Subcutaneous abdominal adipose tissue (tissue), 5 donors: ENCODE results near the gene POLD1.
"Not testable (repeated sequence)": the region's sequence is repeated elsewhere in the genome, so short reads cannot be mapped to it uniquely, and the experiment has no call there.

Experiments
- H3K27ac ChIP-seq: one replicate; pipeline ENCODE4 v1.7.0; 2013; ENCODE audit warnings: low read depth, mild to moderate bottlenecking, inconsistent platforms, low read length, moderate library complexity
- H3K27me3 ChIP-seq, 5 donors: one replicate each; pipeline ENCODE4 v1.7.0; 2013; ENCODE audit warnings: low read length in 5 of 5, inconsistent platforms in 1 of 5; ENCODE audit not compliant: control insufficient read depth in 5 of 5, insufficient read depth in 4 of 5
- H3K36me3 ChIP-seq, 5 donors: one replicate each; pipeline ENCODE4 v1.7.0; 2013; ENCODE audit warnings: low read length in 5 of 5; ENCODE audit not compliant: control insufficient read depth in 5 of 5, insufficient read depth in 5 of 5
- H3K4me1 ChIP-seq, 5 donors: one replicate each; pipeline ENCODE4 v1.7.0; 2013; ENCODE audit warnings: low read length in 5 of 5, mild to moderate bottlenecking in 3 of 5, moderate library complexity in 1 of 5; ENCODE audit not compliant: control insufficient read depth in 5 of 5, insufficient read depth in 5 of 5
- H3K4me3 ChIP-seq, 5 donors: one replicate each; pipeline ENCODE4 v1.7.0; 2013; ENCODE audit warnings: low read length in 5 of 5, low read depth in 1 of 5
- H3K9ac ChIP-seq, 5 donors: one replicate each; pipeline ENCODE4 v1.7.0; 2013; ENCODE audit warnings: low read length in 5 of 5, mild to moderate bottlenecking in 4 of 5, moderate library complexity in 3 of 5
- H3K9me3 ChIP-seq, 5 donors: one replicate each; pipeline ENCODE4 v1.7.0; 2013; ENCODE audit warnings: low read length in 5 of 5; ENCODE audit not compliant: control insufficient read depth in 5 of 5
- donor health status: healthy.
- donor health status: healthy.
- donor health status: healthy.
- donor health status: healthy.
- donor health status: healthy.

POLD1 gene

DNA sequence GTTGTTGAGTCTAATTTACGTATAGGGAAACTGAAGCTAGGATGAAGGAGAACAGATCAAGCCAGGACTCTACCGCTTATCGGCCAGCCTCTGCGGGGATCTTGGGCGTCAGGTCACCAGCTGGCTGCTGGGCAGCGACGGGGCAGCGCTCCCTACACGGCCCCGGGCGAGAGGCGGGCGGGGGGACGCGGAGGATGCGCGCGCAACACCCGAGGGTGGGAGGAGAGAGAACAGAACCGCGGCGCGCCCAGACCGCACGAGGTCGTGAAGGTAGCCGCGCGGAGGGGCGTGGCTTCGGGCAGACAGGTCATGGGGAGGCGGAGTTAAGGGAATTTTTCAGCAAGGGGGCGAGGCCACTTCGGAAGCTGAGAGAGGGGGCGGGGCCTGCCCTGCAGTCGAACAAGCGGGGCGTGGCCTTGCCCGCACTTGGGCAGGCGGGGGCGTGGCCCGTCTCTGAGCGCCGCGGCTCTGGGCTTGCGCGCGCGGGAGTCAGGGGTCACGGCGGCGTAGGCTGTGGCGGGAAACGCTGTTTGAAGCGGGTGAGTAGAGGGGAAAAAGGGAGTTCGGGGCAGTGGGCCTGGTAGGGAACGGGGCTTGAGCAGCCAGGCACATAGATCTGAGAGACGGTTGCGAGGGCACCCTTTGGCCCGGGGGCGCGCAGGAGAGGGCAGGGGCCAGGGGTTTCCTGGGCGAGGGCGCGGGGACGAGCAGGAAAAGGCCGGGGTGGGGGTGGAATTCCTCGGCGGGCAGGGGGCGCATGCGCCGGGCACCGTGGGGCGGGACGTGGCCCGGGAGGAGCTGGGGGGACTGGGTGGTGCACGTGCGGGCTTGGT is at the start of gene POLD1:
Gene POLD1 (plus strand): TSS at position 496 of the 833 bp plus-strand sequence. CDS start 14,505 bp downstream, outside the sequence.
- H3K4me1 ChIP-seq, result peaks cover 6 to 28% (median 19%) of the 10 kb centered on the region in 5 donors
- peak within 1 kb of the TSS; percentile 22 to 78 (median 74) for H3K9ac ChIP-seq
- H3K36me3 ChIP-seq, result peaks cover 3 to 39% (median 36%) of the 10 kb centered on the region in 5 donors
- H3K27ac ChIP-seq, result peak within 1 kb of the TSS; percentile 69
- no peaks in the 10 kb centered on the region for H3K27me3 ChIP-seq
- H3K4me3 ChIP-seq, result peak within 1 kb of the TSS; percentile 61 to 75 (median 69)
- no peaks in the 10 kb centered on the region for H3K9me3 ChIP-seq

DNA sequence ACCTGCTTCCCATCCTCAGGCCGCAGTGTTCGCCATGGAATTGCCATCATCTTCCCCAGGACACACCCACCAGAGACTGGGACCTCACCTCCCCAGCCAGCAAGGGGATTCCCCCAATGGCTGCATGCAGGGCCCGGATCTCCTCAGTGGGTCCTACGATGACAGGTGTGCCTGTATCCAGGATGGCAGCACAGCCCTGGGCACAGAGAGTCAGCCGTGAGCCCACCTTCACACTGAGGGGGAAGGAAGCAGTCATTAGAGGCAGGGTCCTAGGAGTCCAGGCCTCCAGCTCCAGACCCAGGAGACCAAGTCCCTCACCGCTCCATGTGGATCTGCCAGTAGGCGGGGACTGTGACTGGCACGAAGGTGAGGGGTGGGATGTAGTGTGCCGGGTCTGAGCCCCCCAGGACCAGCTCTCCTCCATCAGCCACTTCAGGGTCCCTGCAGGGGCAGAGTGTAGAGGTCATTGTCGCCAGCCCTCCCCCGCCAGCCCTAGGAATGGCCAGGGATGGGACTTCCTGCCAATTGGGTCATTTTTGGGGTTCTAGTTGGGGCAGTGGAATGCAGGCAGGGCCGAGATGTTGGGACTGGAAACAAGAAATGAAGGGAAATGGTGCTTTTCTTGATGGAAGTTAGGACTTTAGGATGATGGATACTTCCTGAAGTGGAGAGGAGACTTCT is 49.3 kb upstream of the POLD1 start:
- Histone ChIP-seq H3K4me3 (no peak overlapping the region), H3K4me1 (peaks cover 3 to 35% (median 23%) of the 10 kb centered on the region in 5 donors), H3K9me3 (no peaks in the 10 kb centered on the region), H3K27ac (no peak overlapping the region), H3K36me3 (no peaks in the 10 kb centered on the region), H3K27me3 (peaks cover 12 to 36% (median 30%) of the 10 kb centered on the region in 5 donors), H3K9ac (no peak overlapping the region)

DNA sequence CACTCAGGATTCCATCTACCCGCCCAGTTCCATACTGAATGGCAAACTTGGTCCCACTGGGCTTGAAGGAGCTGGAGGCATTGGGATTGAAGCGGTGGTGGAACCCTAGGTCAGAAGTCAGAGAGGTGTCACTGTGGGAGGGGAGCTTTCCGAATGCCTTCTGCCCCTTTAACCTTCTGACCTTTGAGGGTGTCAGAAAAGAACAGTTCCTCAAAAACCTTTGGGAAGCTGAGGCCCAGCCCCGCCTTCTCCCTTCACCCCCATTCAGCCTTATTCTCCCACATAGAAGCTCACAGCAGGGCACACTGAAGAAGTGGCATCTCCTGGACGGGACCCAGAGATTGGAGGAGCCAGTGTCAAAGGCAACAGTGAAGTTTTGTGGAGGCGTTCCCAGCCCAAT is 47.1 kb upstream of the POLD1 start:
- Histone ChIP-seq H3K4me1 (peaks cover 3 to 20% (median 16%) of the 10 kb centered on the region in 5 donors), H3K27me3 (peaks cover 8 to 24% (median 14%) of the 10 kb centered on the region in 5 donors)
- H3K4me3 ChIP-seq, H3K36me3 ChIP-seq, H3K9ac ChIP-seq, H3K27ac ChIP-seq, H3K9me3 ChIP-seq: not testable (repeated sequence)

DNA sequence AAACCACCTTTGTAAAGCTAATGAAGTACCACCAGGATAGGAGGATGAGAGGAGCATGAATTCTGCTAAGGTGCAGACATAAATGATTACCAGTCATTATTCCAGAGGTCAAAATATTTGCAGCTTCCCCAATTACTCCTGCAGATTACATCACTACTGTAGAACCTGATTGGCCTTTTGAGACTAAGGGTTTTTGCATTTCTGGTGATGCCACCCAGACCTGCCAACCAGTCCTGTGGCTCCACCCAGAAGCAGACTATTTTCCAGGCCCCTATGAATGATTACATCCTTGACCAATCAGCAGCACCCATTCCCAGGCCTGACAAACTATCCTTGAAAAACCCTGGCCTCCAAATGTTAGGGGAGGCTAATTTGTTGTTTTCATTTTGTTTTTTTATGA is 43.8 kb upstream of the POLD1 start:
- H3K9ac ChIP-seq, result no peak overlapping the region
- H3K4me1 ChIP-seq, result peaks cover 0 to 10% (median 3%) of the 10 kb centered on the region in 5 donors
- peaks cover 2 to 8% (median 6%) of the 10 kb centered on the region in 5 donors for H3K9me3 ChIP-seq
- no peak overlapping the region for H3K4me3 ChIP-seq
- H3K27ac ChIP-seq, result no peak overlapping the region
- H3K36me3 ChIP-seq, result no peaks in the 10 kb centered on the region
- peaks cover 0 to 9% (median 0%) of the 10 kb centered on the region in 5 donors for H3K27me3 ChIP-seq

DNA sequence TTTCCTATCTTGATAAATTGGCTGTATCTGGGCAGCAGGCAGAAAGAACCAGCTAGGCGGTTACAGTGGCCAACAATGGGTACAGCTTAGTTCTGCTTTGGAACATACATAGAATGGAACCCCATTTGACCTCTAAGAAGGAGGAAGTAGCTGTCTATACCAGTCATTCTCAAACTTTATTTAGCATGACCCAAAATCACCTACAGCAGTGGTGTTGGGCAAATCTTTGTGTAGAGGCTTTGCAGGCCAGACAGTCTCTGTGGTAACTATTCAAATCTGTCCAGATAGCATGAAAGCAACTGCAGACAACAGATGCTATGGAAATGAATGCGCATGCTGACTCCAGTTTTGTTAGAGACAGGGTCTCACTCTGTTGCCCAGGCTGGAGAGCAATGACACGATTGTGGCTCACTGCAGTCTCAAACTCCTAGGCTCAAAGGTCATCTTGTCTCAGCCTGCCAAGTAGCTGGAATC is 43.0 kb upstream of the POLD1 start:
- Histone ChIP-seq H3K9me3 (peaks cover 2 to 8% (median 6%) of the 10 kb centered on the region in 5 donors), H3K9ac (no peak overlapping the region), H3K4me1 (peaks cover 0 to 10% (median 3%) of the 10 kb centered on the region in 5 donors), H3K27me3 (peaks cover 0 to 9% (median 0%) of the 10 kb centered on the region in 5 donors), H3K4me3 (no peak overlapping the region), H3K36me3 (no peaks in the 10 kb centered on the region), H3K27ac (no peak overlapping the region)

DNA sequence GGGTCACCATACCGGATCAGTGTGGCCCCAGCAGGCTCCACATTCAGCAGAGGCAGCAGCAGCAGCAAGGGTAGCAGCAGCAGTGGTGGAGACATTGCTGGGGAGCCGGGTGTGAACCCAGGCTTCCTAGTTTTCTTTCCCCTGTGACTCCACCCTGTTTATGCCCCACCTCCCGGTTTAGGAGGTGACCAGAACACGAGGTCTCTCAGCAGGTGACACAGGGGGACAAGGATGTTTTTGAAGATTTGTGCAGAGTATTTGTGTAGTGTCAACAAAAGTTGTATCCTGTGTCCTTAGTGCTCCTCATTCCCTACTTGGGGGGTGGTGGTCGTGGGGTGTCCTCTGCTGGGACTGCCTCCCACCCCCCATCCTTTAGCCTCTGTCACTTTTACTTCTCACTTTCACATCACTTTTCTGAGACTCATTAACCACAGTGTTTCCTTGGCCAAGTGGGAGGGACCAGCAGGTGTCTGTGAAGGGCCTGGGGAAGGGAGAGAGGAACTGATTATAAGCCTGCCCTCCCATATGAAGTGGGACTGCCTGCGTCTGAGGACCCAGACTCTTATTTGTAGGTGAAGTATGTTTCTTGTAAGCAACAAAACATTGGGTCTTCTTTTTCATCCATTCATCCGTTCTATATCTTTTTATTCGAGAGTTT is 39.4 kb upstream of the POLD1 start:
- H3K27ac ChIP-seq, result no peak overlapping the region
- no peak overlapping the region for H3K9ac ChIP-seq
- peaks cover 0 to 5% (median 0%) of the 10 kb centered on the region in 5 donors for H3K27me3 ChIP-seq
- no peaks in the 10 kb centered on the region for H3K36me3 ChIP-seq
- peak overlapping the region in 1 of 5 donors; percentile 35 for H3K4me3 ChIP-seq
- H3K9me3 ChIP-seq, result peaks cover 2 to 8% (median 6%) of the 10 kb centered on the region in 5 donors
- H3K4me1 ChIP-seq, result peaks cover 0 to 10% (median 0%) of the 10 kb centered on the region in 5 donors

DNA sequence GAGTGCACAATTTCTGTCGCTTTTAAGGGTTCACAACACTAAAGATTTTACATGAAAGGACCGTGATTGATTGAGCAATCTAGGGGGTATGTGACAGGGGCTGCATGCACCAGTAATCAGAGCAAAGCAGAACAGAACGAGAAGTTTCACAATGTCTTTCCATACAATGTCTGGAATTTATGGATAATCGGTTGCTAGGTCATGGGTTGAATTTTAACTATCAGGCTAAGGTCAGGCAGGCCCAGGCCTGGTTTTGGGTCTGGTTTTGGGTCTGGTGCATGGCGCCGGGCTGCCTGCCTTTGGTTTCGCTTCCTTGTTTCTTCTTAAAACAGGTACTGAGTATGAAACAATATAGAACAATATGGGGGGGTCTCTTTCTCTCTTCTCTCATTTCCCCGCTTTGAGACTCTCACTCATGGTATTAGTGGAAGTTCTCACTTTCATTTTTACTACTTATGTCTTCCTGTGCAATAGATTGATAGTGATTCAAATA is 37.0 kb upstream of the POLD1 start:
- H3K9me3 ChIP-seq, H3K4me3 ChIP-seq, H3K27ac ChIP-seq, H3K36me3 ChIP-seq, H3K9ac ChIP-seq: not testable (repeated sequence)
- Histone ChIP-seq H3K4me1 (peaks cover 0 to 10% (median 0%) of the 10 kb centered on the region in 5 donors), H3K27me3 (peaks cover 0 to 12% (median 0%) of the 10 kb centered on the region in 5 donors)

DNA sequence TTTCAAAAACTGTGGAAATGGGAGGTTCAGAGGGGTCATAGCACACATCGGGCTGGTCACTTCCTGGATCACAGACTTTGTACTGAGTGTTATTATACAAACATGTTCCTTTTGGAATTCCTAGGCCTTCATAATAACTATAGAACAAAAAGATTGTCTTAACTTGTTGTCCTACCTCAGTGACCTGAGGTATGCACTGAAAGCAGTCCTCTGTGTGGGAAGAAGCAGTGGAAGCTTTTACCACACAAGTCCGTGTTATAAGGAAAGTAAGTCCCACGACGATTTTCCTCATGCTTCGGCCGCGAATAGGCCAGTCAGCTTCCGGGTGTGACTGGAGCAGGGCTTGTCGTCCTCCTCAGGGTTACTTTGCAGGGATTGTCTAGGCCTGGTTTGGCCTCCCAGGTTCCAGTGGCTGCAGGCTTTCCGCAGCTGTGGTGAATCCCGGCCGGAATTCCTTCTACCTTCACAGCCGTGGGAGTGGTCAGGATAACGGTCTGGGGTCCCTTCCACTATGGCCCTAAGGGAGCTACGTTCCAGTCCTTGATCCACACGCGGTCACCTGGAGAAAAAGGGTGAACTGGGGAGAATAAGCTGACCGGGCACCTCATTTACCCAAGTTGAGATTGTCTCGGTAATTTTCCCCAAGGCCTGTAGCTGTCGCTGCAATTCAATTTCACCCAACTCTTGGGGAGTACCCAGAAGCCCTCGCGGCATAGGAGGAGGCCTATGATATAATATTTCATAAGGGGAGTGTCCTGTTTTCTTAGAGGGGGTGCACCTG is 34.7 kb upstream of the POLD1 start:
- no peak overlapping the region for H3K9ac ChIP-seq
- H3K4me3 ChIP-seq, result no peak overlapping the region
- no peak overlapping the region for H3K27ac ChIP-seq
- H3K27me3 ChIP-seq, result peaks cover 0 to 12% (median 0%) of the 10 kb centered on the region in 5 donors
- peaks cover 2 to 8% (median 6%) of the 10 kb centered on the region in 5 donors for H3K9me3 ChIP-seq
- H3K4me1 ChIP-seq, result peaks cover 0 to 3% (median 0%) of the 10 kb centered on the region in 5 donors
- H3K36me3 ChIP-seq, result no peaks in the 10 kb centered on the region

DNA sequence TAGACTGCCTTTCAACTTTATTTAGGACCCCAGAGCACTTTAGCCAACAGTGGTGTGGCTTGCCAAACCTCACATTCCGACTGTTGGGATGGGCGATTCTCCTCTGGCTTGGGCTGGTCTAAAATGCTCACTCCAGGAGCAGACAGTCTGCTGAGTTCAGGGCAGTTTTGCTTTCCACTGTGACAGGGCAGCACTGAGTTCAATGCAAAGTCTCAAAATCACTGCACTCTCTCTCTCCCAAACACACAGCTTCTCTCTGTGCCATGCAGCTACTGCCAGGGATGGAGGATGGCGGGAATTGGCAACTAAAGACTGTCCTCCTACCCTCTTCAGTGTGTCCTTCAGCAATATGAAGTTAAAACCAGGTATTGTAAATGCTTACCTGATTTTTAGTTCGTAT is 31.9 kb upstream of the POLD1 start:
- Histone ChIP-seq H3K4me1 (peaks cover 0 to 2% (median 2%) of the 10 kb centered on the region in 5 donors), H3K27ac (no peak overlapping the region), H3K27me3 (peaks cover 0 to 12% (median 0%) of the 10 kb centered on the region in 5 donors), H3K36me3 (no peaks in the 10 kb centered on the region), H3K9ac (no peak overlapping the region), H3K9me3 (no peaks in the 10 kb centered on the region), H3K4me3 (no peak overlapping the region)
